Epithelial cell of prostate (primary cell): Measurements from ENCODE around the gene LOXL4.

Experiments used
- DNase-seq: peaks from one replicate; pipeline ENCODE4 v3.0.0-alpha.2; 2011; ENCODE audit warnings: low read depth, low spot score
- H3K27ac ChIP-seq: fragments of 450-650 bp; 2 replicates; pipeline ENCODE4 v1.5.1; 2017; ENCODE audit warnings: mild to moderate bottlenecking

LOXL4 gene

GRCh38 chr10:98266647-98267046 is 1.3 kb downstream of the LOXL4 start:
- H3K27ac ChIP-seq: no peak overlapping the region
- no peak for DNase-seq

- no peak for DNase-seq
- H3K27ac ChIP-seq: no peak overlapping the region
Measured at GRCh38 chr10:98265403-98266378, 2.3 kb downstream of the LOXL4 start.

- H3K27ac ChIP-seq: no peak overlapping the region
- no peak for DNase-seq
Measured at GRCh38 chr10:98264378-98265065, 3.5 kb downstream of the LOXL4 start.

DNA sequence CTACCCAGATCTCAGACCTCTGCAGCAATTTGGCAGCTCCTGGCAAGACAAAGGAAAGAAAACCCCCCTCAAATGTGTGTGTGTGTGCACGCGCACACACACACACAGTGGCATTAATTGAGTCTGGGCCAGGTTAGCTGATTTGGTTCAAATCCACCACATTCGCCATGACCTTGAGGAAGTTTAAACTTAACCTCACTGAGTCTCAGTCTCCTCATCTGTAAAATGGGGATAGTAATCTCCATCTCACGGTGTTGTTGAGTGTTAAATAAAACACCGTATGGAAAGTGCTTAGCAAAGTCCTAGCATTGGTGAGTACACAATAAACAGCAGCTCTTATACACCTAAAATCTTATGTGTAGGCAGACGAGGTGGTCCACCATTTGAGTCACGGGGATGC is 4.9 kb downstream of the LOXL4 start:
- no peak overlapping the region for H3K27ac ChIP-seq
- no peak for DNase-seq

- no peak overlapping the region for H3K27ac ChIP-seq
Measured at GRCh38 chr10:98262571-98262970, 5.4 kb downstream of the LOXL4 start.

DNA sequence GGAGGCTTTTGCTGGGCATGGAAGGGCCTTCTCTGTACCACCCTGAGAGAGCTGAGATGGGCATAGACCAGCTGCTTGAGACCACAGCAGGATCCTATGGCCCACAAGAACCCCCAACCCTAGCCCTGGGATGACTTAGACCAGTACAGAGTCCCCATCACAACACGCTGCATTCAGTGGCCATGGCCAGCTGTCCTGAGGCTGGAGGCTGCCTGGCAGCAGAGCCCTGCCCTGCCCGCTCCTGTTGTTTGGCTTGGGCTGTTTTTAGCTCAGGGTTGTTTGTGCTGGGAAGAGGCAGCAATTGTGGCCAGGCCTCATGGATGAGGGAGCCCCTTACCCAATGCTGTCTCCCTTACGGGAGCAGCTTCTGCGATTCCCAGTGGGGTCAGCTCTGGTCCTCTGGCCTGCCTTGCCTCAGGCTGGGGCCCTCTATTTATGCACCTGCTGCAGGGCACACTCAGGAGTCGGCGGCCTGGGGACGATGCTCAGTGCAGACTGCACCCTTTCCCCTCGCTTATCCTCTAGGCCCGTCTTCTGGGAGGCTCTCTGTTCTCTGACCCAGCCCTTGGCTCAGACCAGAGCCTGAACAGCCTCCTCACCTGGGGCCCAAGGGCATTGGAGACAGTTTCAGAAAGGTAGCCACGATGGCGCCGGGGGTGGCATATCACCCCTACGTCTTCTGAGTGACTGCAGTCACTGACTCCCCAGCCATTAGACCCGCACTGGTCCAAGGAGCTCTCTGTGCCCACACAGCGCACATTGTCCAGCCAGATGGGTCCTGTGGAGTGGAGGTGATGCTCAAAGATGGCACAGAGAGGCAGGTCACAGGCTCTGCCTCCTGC is 6.3 kb downstream of the LOXL4 start:
- no peak overlapping the region for H3K27ac ChIP-seq
- DNase-seq: no peak

More at GRCh38 chr10:98262571-98262970, 5.4 kb downstream of the LOXL4 start:
- DNase-seq: no peak

GRCh38 chr10:98260752-98261151 is 7.2 kb downstream of the LOXL4 start:
- H3K27ac ChIP-seq: no peak overlapping the region
- no peak for DNase-seq

DNA sequence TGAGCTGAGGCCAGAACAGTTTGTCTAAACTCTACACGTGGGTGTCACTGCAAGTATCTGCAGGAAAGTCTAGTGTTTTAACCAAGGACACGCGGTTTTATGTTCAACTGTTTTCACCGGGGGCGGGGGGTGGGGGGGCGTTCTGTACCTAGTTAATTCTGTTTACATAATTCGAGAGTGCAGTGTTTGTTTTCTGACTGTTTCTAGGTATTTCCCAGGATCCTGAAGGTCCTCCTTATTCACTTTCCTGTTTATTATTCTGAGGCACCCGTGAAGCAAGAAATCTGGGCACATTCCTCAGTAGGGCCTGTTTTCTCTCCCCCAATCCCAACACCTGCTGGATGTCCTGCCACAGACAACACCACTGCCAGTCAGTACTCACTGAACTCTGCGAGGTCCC is 7.6 kb downstream of the LOXL4 start:
- DNase-seq: no peak
- H3K27ac ChIP-seq: no peak overlapping the region

GRCh38 chr10:98259606-98260315 is 8.2 kb downstream of the LOXL4 start:
- no peak overlapping the region for H3K27ac ChIP-seq
- no peak for DNase-seq

DNA sequence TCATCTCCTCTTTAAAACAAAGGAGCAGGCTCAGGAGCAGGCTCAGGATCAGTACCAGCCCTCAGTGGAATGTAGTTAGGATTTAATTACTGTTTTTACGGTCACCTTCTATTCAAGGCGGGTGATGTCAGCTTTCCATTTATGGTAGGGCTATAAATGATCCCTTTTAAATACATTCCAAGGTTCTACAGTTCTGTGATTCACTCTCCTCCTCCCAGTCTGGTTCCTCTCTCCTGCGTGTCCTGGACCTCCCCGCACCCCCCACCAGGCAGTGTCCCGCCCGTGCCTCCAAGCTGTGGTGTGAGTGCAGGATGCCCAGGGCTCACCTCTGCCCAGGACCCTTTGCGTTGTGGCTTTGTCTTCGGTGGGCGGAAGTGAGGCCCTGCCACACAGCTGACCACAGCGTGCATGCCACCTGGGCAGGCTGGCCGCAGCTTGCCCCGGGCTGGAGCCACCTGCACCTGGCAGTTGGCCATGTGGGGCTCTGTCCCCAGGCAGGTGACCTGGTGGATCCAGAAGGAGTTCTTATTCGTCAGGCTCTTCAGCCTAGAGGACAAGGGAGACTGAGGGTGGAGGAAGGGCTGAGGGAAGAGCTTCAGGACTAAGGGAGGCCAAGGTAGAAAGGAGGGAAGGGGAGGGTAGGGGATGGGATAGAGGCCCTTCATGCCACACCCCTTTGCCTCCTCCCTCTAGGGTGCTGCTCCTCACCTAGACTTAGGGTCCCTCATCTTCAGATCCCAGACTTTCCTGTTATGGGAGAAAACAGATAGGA is 9.1 kb downstream of the LOXL4 start:
- no peak overlapping the region for H3K27ac ChIP-seq
- no peak for DNase-seq

GRCh38 chr10:98257961-98258360 is 10.0 kb downstream of the LOXL4 start:
- DNase-seq: no peak
- H3K27ac ChIP-seq: no peak overlapping the region

- no peak overlapping the region for H3K27ac ChIP-seq
- DNase-seq: no peak
Measured at GRCh38 chr10:98257198-98257597, 10.8 kb downstream of the LOXL4 start.

GRCh38 chr10:98256692-98257091 is 11.3 kb downstream of the LOXL4 start:
- no peak overlapping the region for H3K27ac ChIP-seq
- no peak for DNase-seq

GRCh38 chr10:98255146-98255877 is 12.7 kb downstream of the LOXL4 start:
- H3K27ac ChIP-seq: no peak overlapping the region
- no peak for DNase-seq

- no peak for DNase-seq
- H3K27ac ChIP-seq: no peak overlapping the region
Measured at GRCh38 chr10:98254234-98254974, 13.6 kb downstream of the LOXL4 start.

- no peak overlapping the region for H3K27ac ChIP-seq
Measured at GRCh38 chr10:98253499-98253898, 14.5 kb downstream of the LOXL4 start.

GRCh38 chr10:98252464-98252863 is 15.5 kb downstream of the LOXL4 start:
- H3K27ac ChIP-seq: no peak overlapping the region
- no peak for DNase-seq

More at GRCh38 chr10:98253499-98253898, 14.5 kb downstream of the LOXL4 start:
- DNase-seq: no peak

DNA sequence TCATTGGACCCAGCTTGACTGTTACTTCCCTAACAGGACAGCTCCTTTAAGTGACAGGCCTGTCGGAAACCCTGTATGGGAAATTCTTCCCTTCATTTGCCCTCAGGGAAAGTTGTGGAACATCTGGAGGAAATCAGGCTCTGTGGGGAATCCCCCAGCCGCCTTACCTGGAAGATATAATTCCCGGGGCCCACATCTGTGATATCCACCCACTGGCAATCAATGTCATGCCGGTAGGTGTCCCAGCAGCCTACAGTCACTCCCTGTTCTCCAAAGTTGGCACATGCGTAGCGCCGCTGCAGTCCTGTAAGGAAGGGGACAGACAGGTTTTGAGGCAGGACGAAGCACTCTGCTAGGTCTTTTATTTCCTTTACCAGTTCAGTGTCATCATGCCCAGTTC is 16.6 kb downstream of the LOXL4 start:
- no peak overlapping the region for H3K27ac ChIP-seq
- no peak for DNase-seq
